Fibroblast of the aortic adventitia (primary cell): ENCODE data around the gene METAP1. TPM values are rescaled to one million over a fixed set of nuclear protein-coding genes. Genes with fewer than 3 reads are reported as not detected.
"Not testable (repeated sequence)": the region's sequence is repeated elsewhere in the genome, so short reads cannot be mapped to it uniquely, and the experiment has no call there.

Source experiments
- DNase-seq: peaks from one replicate; pipeline ENCODE4 v3.0.0-alpha.2; 2010; ENCODE audit warnings: low read depth
- H3K4me3 ChIP-seq: 2 replicates; pipeline ENCODE4 v1.5.1; 2011; ENCODE audit warnings: low read depth, mild to moderate bottlenecking, control low read depth, low read length, moderate library complexity
- CTCF ChIP-seq: IDR thresholded peaks from 2 replicates; pipeline ENCODE4 v1.5.1; 2011; ENCODE audit warnings: mild to moderate bottlenecking, low read length, control low read depth, inconsistent platforms; ENCODE audit not compliant: insufficient read depth
- total RNA-seq: library from RNA; depleted of rRNA; stranded (reverse); fragments of >200 nt; gene quantifications from 2 replicates; pipeline ENCODE4 v1.2.3, GENCODE V29; 2012; ENCODE audit warnings: low replicate concordance

The METAP1 gene
- total RNA-seq, 1 donor, result 57.5 TPM

- TF ChIP-seq CTCF, result no peak
- no peak for DNase-seq
Observed at GRCh38 chr4:99078931-99079624, 83.6 kb downstream of the METAP1 start.

GRCh38 chr4:99079625-99080295, 84.2 kb downstream of the METAP1 start:
- no peak for TF ChIP-seq CTCF
- no peak overlapping the region for H3K4me3 ChIP-seq
- no peak for DNase-seq

More at GRCh38 chr4:99078931-99079624, 83.6 kb downstream of the METAP1 start:
- H3K4me3 ChIP-seq, result no peak overlapping the region

DNA sequence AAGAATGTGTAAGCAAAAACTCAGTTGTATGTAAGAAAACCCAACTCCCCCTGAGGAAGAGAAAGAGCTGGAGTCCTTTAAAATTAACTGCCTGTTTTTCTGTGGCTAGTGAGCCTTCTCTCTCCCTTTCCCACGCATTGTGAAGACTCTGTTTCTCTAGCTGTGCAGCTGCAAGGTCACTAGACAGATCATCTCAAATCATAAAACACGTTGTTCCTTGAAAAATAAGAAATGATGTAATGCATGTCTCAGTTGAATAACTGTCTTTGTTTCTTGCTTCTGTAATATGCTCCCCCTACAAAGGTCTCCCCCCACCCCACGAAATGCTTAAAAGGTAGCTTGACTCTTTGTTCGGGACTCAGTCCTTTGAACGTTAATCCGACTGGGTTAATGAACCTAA, 85.3 kb downstream of the METAP1 start:
- H3K4me3 ChIP-seq, DNase-seq: not testable (repeated sequence)

DNA sequence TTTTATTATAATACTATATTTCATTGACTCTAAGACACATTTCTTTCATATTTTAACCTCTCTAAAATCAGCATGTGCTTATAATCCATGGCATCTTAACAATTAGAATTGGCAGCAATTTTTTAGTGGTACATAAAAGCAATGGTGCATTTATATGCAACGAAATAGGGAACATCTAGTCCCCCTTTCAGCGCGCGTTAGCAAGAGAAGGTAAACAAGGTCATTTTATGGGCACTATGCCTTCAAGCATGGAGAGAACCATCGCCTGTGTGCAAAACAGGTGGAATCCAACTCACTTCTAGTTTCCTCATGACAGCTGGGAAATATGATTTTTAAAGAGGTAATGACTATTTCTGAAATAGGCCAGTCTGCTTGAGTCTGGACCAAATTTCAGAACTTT, 86.7 kb downstream of the METAP1 start:
- no peak for TF ChIP-seq CTCF
- no peak for DNase-seq
- no peak overlapping the region for H3K4me3 ChIP-seq

DNA sequence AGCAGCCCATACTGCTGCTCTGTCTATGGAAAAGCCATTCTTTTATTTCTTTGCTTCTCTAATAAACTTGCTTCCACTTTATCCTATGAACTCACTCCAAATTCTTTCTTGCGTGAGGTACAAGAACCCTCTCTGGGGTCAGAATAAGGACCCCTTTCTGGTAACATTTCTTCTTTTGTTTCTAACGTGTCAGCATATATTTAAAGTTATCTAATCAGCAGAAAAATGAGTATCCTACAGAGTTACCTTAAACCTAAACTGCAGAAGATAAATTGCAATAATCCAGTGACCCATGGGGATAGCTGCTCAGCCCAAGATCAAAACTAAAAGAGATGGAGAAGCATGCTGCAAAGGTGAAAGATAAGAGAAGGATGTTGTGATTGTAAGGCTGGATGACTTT, 89.1 kb downstream of the METAP1 start:
- TF ChIP-seq CTCF, result no peak
- DNase-seq, result no peak
- H3K4me3 ChIP-seq, result no peak overlapping the region

GRCh38 chr4:99088023-99088449, 92.5 kb downstream of the METAP1 start:
- no peak for TF ChIP-seq CTCF
- peak overlapping the region; percentile 99 for H3K4me3 ChIP-seq
- DNase-seq, result peak; percentile 95

- no peak for TF ChIP-seq CTCF
- peak; percentile 88 for DNase-seq
Observed at GRCh38 chr4:99088481-99089365, 93.2 kb downstream of the METAP1 start, which contains the start of gene ADH5. TSS of gene ADH5 (minus strand) at chr4:99088788. CDS start at chr4:99088700, 88 bp downstream.

More at GRCh38 chr4:99088481-99089365, 93.2 kb downstream of the METAP1 start, which contains the start of gene ADH5:
- H3K4me3 ChIP-seq, result peak within 1 kb of the TSS; percentile 99
